HEK293 (cell line): Measurements from ENCODE around the gene UBL7.

Experiments
- CTCF ChIA-PET: fragments of 350-600 bp; formaldehyde crosslinking; extraction: SDS; loops from one replicate; lab custom pipeline; 2021; ENCODE audit warnings: antibody characterized with exemption; lab: Yijun Ruan, JAX
- POLR2A ChIA-PET: fragments of 300-600 bp; formaldehyde crosslinking; extraction: SDS; loops from one replicate; lab custom pipeline; 2020; ENCODE audit warnings: antibody characterized with exemption, inconsistent platforms; lab: Yijun Ruan, JAX
- H3K27ac ChIP-seq: fragments of 200-500 bp; sonication (Bioruptor generic); 2 replicates; pipeline ENCODE4 v1.5.1; 2014; ENCODE audit warnings: low read depth, low read length, control low read depth, inconsistent platforms; ENCODE audit errors: extremely low read depth
- H3K36me3 ChIP-seq, 2 experiments: fragments of 200-500 bp in 1 of 2; sonication (Bioruptor generic) in 1 of 2; 1 replicate in 1 of 2; 2 replicates in 1 of 2; pipeline ENCODE4 v1.5.1; 2014 to 2017; ENCODE audit warnings: inconsistent platforms in 2 of 2, low read length in 2 of 2; ENCODE audit not compliant: control insufficient read depth in 2 of 2, insufficient read depth in 1 of 2
- H3K4me1 ChIP-seq: fragments of 200-500 bp; sonication (Bioruptor generic); 2 replicates; pipeline ENCODE4 v1.5.1; 2014; ENCODE audit warnings: mild to moderate bottlenecking, low read length, inconsistent platforms; ENCODE audit not compliant: control insufficient read depth, insufficient read depth
- H3K4me3 ChIP-seq: 2 replicates; pipeline ENCODE4 v1.5.1; 2011; ENCODE audit warnings: low read depth, mild to moderate bottlenecking, control low read depth, low read length, moderate library complexity
- H3K9me3 ChIP-seq: fragments of 200-500 bp; sonication (Bioruptor generic); 2 replicates; pipeline ENCODE4 v1.5.1; 2014; ENCODE audit warnings: low read depth, low read length, inconsistent platforms; ENCODE audit not compliant: control insufficient read depth, insufficient read depth
- GLIS1 ChIP-seq: fragments of 450-650 bp; formaldehyde crosslinking; IDR thresholded peaks from 2 replicates; pipeline ENCODE4 v1.5.1; 2016; ENCODE audit warnings: missing biosample characterization, missing genetic modification characterization
- HOXC10 ChIP-seq: sonication (generic); formaldehyde crosslinking; IDR thresholded peaks from 2 replicates; pipeline ENCODE4 v1.8.1; 2023; ENCODE audit warnings: mild to moderate bottlenecking, missing genetic modification reagents
- IKZF3 ChIP-seq: fragments of 450-650 bp; IDR thresholded peaks from 2 replicates; pipeline ENCODE4 v1.5.0; 2018; ENCODE audit warnings: missing biosample characterization, mild to moderate bottlenecking, missing genetic modification characterization, moderate library complexity
- KLF8 ChIP-seq: fragments of 450-650 bp; formaldehyde crosslinking; IDR thresholded peaks from 2 replicates; pipeline ENCODE4 v1.5.1; 2016; ENCODE audit warnings: missing biosample characterization, missing genetic modification characterization
- PATZ1 ChIP-seq: fragments of 450-650 bp; formaldehyde crosslinking; IDR thresholded peaks from 2 replicates; pipeline ENCODE4 v1.5.1; 2016; ENCODE audit warnings: missing biosample characterization, missing genetic modification characterization
- PBX3 ChIP-seq: sonication (generic); formaldehyde crosslinking; IDR thresholded peaks from 2 replicates; pipeline ENCODE4 v1.8.1; 2022; ENCODE audit warnings: mild to moderate bottlenecking, moderate library complexity, missing genetic modification reagents
- YY1 ChIP-seq: fragments of 450-650 bp; formaldehyde crosslinking; IDR thresholded peaks from 2 replicates; pipeline ENCODE4 v1.5.1; 2018; ENCODE audit warnings: missing biosample characterization, missing genetic modification characterization
- ZBTB17 ChIP-seq: fragments of 450-650 bp; formaldehyde crosslinking; IDR thresholded peaks from 2 replicates; pipeline ENCODE4 v1.5.1; 2016; ENCODE audit warnings: missing biosample characterization, missing genetic modification characterization
- ZIC2 ChIP-seq: fragments of 450-650 bp; formaldehyde crosslinking; IDR thresholded peaks from 2 replicates; pipeline ENCODE4 v1.5.1; 2016; ENCODE audit warnings: missing biosample characterization, missing genetic modification characterization
- ZNF146 ChIP-seq: fragments of 450-650 bp; formaldehyde crosslinking; IDR thresholded peaks from 2 replicates; pipeline ENCODE4 v1.5.1; 2016; ENCODE audit warnings: missing biosample characterization, missing genetic modification characterization
- ZNF169 ChIP-seq: fragments of 450-650 bp; formaldehyde crosslinking; IDR thresholded peaks from 2 replicates; pipeline ENCODE4 v1.5.1; 2016; ENCODE audit warnings: missing biosample characterization, missing genetic modification characterization
- ZNF175 ChIP-seq: fragments of 450-650 bp; formaldehyde crosslinking; IDR thresholded peaks from 2 replicates; pipeline ENCODE4 v1.5.1; 2016; ENCODE audit warnings: missing biosample characterization, missing genetic modification characterization
- ZNF2 ChIP-seq: fragments of 450-650 bp; formaldehyde crosslinking; IDR thresholded peaks from 2 replicates; pipeline ENCODE4 v1.5.1; 2016; ENCODE audit warnings: missing biosample characterization, missing genetic modification characterization
- ZNF223 ChIP-seq: fragments of 450-650 bp; formaldehyde crosslinking; IDR thresholded peaks from 2 replicates; pipeline ENCODE4 v1.5.1; 2016; ENCODE audit warnings: missing biosample characterization, missing genetic modification characterization
- ZNF335 ChIP-seq: fragments of 450-650 bp; formaldehyde crosslinking; conservative IDR thresholded peaks from 2 replicates; pipeline ENCODE4 v1.5.1; 2016; ENCODE audit warnings: missing biosample characterization, missing genetic modification characterization
- ZNF341 ChIP-seq: fragments of 450-650 bp; formaldehyde crosslinking; IDR thresholded peaks from 2 replicates; pipeline ENCODE4; 2016; ENCODE audit warnings: low read depth, missing biosample characterization, missing genetic modification characterization
- ZNF433 ChIP-seq: fragments of 450-650 bp; formaldehyde crosslinking; IDR thresholded peaks from 2 replicates; pipeline ENCODE4 v1.5.1; 2016; ENCODE audit warnings: missing biosample characterization, missing genetic modification characterization, low read depth
- ZNF488 ChIP-seq: fragments of 450-650 bp; formaldehyde crosslinking; IDR thresholded peaks from 2 replicates; pipeline ENCODE4 v1.5.1; 2016; ENCODE audit warnings: missing biosample characterization, missing genetic modification characterization
- ZNF600 ChIP-seq: fragments of 450-650 bp; formaldehyde crosslinking; IDR thresholded peaks from 2 replicates; pipeline ENCODE4 v1.5.1; 2016; ENCODE audit warnings: missing biosample characterization, missing genetic modification characterization
- ZNF677 ChIP-seq: fragments of 450-650 bp; IDR thresholded peaks from 2 replicates; pipeline ENCODE4 v1.5.0; 2018; ENCODE audit warnings: missing biosample characterization, mild to moderate bottlenecking, missing genetic modification characterization, moderate library complexity
- TF ChIP-seq, protein P1 (sequence below): fragments of 450-650 bp; formaldehyde crosslinking; IDR thresholded peaks from 2 replicates; pipeline ENCODE4 v1.5.1; 2016; ENCODE audit warnings: missing biosample characterization, missing genetic modification characterization
- TF ChIP-seq, protein P2 (sequence below): fragments of 450-650 bp; formaldehyde crosslinking; IDR thresholded peaks from 2 replicates; pipeline ENCODE4 v1.5.1; 2016; ENCODE audit warnings: missing biosample characterization, missing genetic modification characterization

UBL7 gene

GRCh38 chr15:74433592-74434262 is 27.2 kb downstream of the UBL7 start, which contains the start of gene SEMA7A (continued):
- TF ChIP-seq, protein P1, sequence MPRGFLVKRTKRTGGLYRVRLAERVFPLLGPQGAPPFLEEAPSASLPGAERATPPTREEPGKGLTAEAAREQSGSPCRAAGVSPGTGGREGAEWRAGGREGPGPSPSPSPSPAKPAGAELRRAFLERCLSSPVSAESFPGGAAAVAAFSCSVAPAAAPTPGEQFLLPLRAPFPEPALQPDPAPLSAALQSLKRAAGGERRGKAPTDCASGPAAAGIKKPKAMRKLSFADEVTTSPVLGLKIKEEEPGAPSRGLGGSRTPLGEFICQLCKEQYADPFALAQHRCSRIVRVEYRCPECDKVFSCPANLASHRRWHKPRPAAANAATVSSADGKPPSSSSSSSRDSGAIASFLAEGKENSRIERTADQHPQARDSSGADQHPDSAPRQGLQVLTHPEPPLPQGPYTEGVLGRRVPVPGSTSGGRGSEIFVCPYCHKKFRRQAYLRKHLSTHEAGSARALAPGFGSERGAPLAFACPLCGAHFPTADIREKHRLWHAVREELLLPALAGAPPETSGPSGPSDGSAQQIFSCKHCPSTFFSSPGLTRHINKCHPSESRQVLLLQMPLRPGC (tag by site-specific recombination), result 0 out of 2 replicates have a peak, but pooled peaks have one; percentile 38
- TF ChIP-seq YY1 (tag by site-specific recombination) (0 out of 2 replicates have a peak, but pooled peaks have one; percentile 49), ZNF335 (tag by site-specific recombination) (0 out of 2 replicates have a peak, but pooled peaks have one; percentile 92), GLIS1 (tag by site-specific recombination) (peak; percentile 22; the same call in 1 of the 2 replicates), ZNF341 (0 out of 2 replicates have a peak, but pooled peaks have one; percentile 12), ZNF169 (no peak), IKZF3 (tag by site-specific recombination) (peak; percentile 66; the same call in 1 of the 2 replicates), ZNF146 (peak; percentile 9; the same call in 1 of the 2 replicates), HOXC10 (CRISPR knock-in tag) (0 out of 2 replicates have a peak, but pooled peaks have one; percentile 78), ZNF677 (tag by site-specific recombination) (0 out of 2 replicates have a peak, but pooled peaks have one; percentile 10), ZNF600 (peak; percentile 99)

DNA sequence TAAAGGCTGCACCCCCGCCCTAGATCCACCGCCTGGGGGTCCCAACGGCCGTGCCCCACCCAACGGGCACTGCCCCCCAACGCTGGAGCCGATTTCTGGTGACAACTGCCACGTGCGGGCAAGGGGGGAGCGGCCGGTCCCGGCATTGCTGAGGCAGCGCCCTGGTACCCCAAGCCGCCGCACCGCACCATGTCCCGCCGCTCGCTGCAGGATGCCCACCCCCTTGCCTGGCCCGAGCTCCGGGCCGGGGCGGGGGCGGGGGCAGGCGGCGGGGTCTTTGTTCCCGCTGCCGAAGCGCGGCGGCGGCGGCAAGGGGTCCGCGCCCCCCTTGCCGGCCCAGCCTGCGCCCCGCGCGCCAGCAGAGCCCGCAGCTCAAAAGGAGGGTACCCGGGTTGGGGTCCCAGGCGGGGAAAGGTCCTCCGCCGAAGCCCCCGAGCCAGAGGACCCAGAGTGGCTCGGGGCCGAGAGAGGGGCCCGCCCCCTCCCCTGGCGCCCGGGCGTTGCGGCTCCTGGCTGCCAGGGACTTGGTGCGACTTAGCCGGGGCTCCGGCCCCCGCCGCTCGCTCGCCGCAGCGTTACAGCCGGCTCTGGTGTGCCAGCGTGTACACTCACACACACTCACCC is 27.9 kb downstream of the UBL7 start:
- Histone ChIP-seq H3K36me3 (no peaks in the 10 kb centered on the region), H3K4me1 (peaks cover 4% of the 10 kb centered on the region), H3K4me3 (peak overlapping the region; percentile 57), H3K9me3 (no peaks in the 10 kb centered on the region), H3K27ac (no peak overlapping the region)
- POLR2A ChIA-PET, result interaction anchor here (2.6 kb wide), 1 partner anchor 48 kb away, joined by 11 read pairs; no protein-coding TSS in a partner anchor
- TF ChIP-seq ZNF2 (tag by site-specific recombination) (0 out of 2 replicates have a peak, but pooled peaks have one; percentile 46), PBX3 (no peak), KLF8 (tag by site-specific recombination) (no peak)
- TF ChIP-seq, protein P2, sequence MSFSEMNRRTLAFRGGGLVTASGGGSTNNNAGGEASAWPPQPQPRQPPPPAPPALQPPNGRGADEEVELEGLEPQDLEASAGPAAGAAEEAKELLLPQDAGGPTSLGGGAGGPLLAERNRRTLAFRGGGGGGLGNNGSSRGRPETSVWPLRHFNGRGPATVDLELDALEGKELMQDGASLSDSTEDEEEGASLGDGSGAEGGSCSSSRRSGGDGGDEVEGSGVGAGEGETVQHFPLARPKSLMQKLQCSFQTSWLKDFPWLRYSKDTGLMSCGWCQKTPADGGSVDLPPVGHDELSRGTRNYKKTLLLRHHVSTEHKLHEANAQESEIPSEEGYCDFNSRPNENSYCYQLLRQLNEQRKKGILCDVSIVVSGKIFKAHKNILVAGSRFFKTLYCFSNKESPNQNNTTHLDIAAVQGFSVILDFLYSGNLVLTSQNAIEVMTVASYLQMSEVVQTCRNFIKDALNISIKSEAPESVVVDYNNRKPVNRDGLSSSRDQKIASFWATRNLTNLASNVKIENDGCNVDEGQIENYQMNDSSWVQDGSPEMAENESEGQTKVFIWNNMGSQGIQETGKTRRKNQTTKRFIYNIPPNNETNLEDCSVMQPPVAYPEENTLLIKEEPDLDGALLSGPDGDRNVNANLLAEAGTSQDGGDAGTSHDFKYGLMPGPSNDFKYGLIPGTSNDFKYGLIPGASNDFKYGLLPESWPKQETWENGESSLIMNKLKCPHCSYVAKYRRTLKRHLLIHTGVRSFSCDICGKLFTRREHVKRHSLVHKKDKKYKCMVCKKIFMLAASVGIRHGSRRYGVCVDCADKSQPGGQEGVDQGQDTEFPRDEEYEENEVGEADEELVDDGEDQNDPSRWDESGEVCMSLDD (tag by site-specific recombination), result 0 out of 2 replicates have a peak, but pooled peaks have one; percentile 18
- CTCF ChIA-PET, result interaction anchor here (26.4 kb wide), 1 partner anchor 55 kb away, joined by 768 read pairs; the partner anchor contains the start of gene CYP11A1

GRCh38 chr15:74432271-74432967 is 28.5 kb downstream of the UBL7 start:
- CTCF ChIA-PET, result interaction anchor here (26.4 kb wide), 1 partner anchor 54 kb away, joined by 768 read pairs; the partner anchor contains the start of gene CYP11A1
- Histone ChIP-seq H3K27ac (no peak overlapping the region), H3K4me1 (peaks cover 4% of the 10 kb centered on the region), H3K4me3 (no peak overlapping the region; the same call in 1 of the 2 replicates), H3K9me3 (no peaks in the 10 kb centered on the region), H3K36me3 (no peaks in the 10 kb centered on the region)
- POLR2A ChIA-PET, result interaction anchor here (0.7 to 2.6 kb wide), 2 partner anchors 39 to 48 kb away, joined by 3 to 11 read pairs; no protein-coding TSS in a partner anchor
- 0 out of 2 replicates have a peak, but pooled peaks have one; percentile 38 for TF ChIP-seq PATZ1 (tag by site-specific recombination)
- TF ChIP-seq ZNF175 (tag by site-specific recombination), result no peak
- peak; percentile 95 for TF ChIP-seq ZBTB17 (tag by site-specific recombination)
- peak; percentile 71; the same call in 1 of the 2 replicates for TF ChIP-seq ZNF223 (tag by site-specific recombination)
- TF ChIP-seq ZIC2, result no peak
- TF ChIP-seq ZNF433 (tag by site-specific recombination), result no peak
- TF ChIP-seq ZNF488, result no peak
